Smooth muscle cell (in vitro differentiated cells): ENCODE measurements around the gene CCNI2. TPM values are rescaled to one million over a fixed set of nuclear protein-coding genes. Genes with fewer than 3 reads are reported as not detected.

Experiments used
- DNase-seq: peaks from one replicate; lab custom pipeline; 2025; ENCODE audit not compliant: unreplicated experiment; lab: John Stamatoyannopoulos, UW
- H2AFZ ChIP-seq: fragments of 200-600 bp; sonication (generic); 2 replicates; pipeline ENCODE4 v1.6.0; 2016; ENCODE audit warnings: antibody characterized with exemption, low read depth, mild to moderate bottlenecking
- H3F3A ChIP-seq: fragments of 200-600 bp; sonication (generic); 2 replicates; pipeline ENCODE4 v1.6.0; 2017; ENCODE audit warnings: antibody characterized with exemption, low read depth
- H3K27ac ChIP-seq: fragments of 200-600 bp; sonication (generic); 2 replicates; pipeline ENCODE4 v1.5.1; 2016; ENCODE audit warnings: low read depth, mild to moderate bottlenecking
- H3K27me3 ChIP-seq: fragments of 200-600 bp; sonication (generic); 2 replicates; pipeline ENCODE4 v1.6.1; 2016; ENCODE audit warnings: low read depth, mild to moderate bottlenecking
- H3K36me3 ChIP-seq: fragments of 200-600 bp; sonication (generic); 2 replicates; pipeline ENCODE4 v1.5.1; 2016; ENCODE audit warnings: low read depth
- H3K4me1 ChIP-seq: fragments of 200-600 bp; sonication (generic); 2 replicates; pipeline ENCODE4 v1.5.1; 2016; ENCODE audit warnings: low read depth
- H3K4me2 ChIP-seq: fragments of 200-600 bp; sonication (generic); 2 replicates; pipeline ENCODE4 v1.6.0; 2016; ENCODE audit warnings: mild to moderate bottlenecking
- H3K4me3 ChIP-seq: fragments of 200-600 bp; sonication (generic); 2 replicates; pipeline ENCODE4 v1.5.1; 2016; ENCODE audit warnings: mild to moderate bottlenecking
- H3K79me2 ChIP-seq: fragments of 200-600 bp; sonication (generic); 2 replicates; pipeline ENCODE4 v1.6.0; 2016; ENCODE audit warnings: low read depth, mild to moderate bottlenecking
- H3K9ac ChIP-seq: fragments of 200-600 bp; sonication (generic); 2 replicates; pipeline ENCODE4 v1.6.0; 2016; ENCODE audit warnings: low read depth
- H3K9me3 ChIP-seq: fragments of 200-600 bp; sonication (generic); replicated peaks from 2 replicates; pipeline ENCODE4 v1.5.1; 2016; ENCODE audit warnings: low read depth
- H4K20me1 ChIP-seq: fragments of 200-600 bp; sonication (generic); 2 replicates; pipeline ENCODE4 v1.6.0; 2016; ENCODE audit warnings: low read depth
- CTCF ChIP-seq: fragments of 200-600 bp; sonication (generic); IDR thresholded peaks from 2 replicates; pipeline ENCODE4 v1.5.1; 2017; ENCODE audit warnings: borderline replicate concordance, mild to moderate bottlenecking, antibody characterized with exemption; ENCODE audit not compliant: insufficient read depth, poor library complexity, severe bottlenecking
- WGBS: methylation state at CpG from one replicate; pipeline ENCODE4 v1.1.7; 2016; ENCODE audit warnings: low lambda C conversion rate; 5-methylcytosine and 5-hydroxymethylcytosine counted together
- polyA plus RNA-seq: library from polyadenylated mRNA; unstranded; fragments of >200 nt; fragmentation: Nextera tagmentation; extraction: Ambion mirVana; gene quantifications from 2 replicates; pipeline ENCODE4 v1.2.1, GENCODE V29; 2016
- total RNA-seq: library from RNA; depleted of rRNA; stranded (reverse); fragments of >200 nt; gene quantifications from 2 replicates; pipeline ENCODE4 v1.2.3, GENCODE V29; 2014

Gene CCNI2
- total and polyA plus RNA-seq, 2 experiments from 2014 or later: 0.36 to 0.41 TPM

GRCh38 chr5:132754947-132755346, 7.7 kb downstream of the CCNI2 start:
- no peak for DNase-seq
- Histone ChIP-seq H3F3A (no peaks in the 10 kb centered on the region), H3K79me2 (no peaks in the 10 kb centered on the region), H3K27ac (no peak overlapping the region), H3K4me2 (no peak overlapping the region), H4K20me1 (peaks cover 6% of the 10 kb centered on the region), H3K9me3 (no peaks in the 10 kb centered on the region), H3K4me3 (no peak overlapping the region), H3K9ac (no peak overlapping the region), H3K27me3 (peaks cover 7% of the 10 kb centered on the region), H2AFZ (no peak overlapping the region), H3K4me1 (peaks cover 12% of the 10 kb centered on the region), H3K36me3 (no peaks in the 10 kb centered on the region)
- no peak for TF ChIP-seq CTCF

GRCh38 chr5:132756542-132756941, 9.3 kb downstream of the CCNI2 start:
- H3K27me3 ChIP-seq: no peaks in the 10 kb centered on the region
- H3K36me3 ChIP-seq: no peaks in the 10 kb centered on the region
- no peak overlapping the region for H3K4me3 ChIP-seq
- no peaks in the 10 kb centered on the region for H3K9me3 ChIP-seq
- H3K4me1 ChIP-seq: peaks cover 12% of the 10 kb centered on the region
- WGBS: 95% methylated on average over 5 of the region's 5 CpGs
- TF ChIP-seq CTCF: no peak
- H3K9ac ChIP-seq: no peak overlapping the region
- H2AFZ ChIP-seq: no peak overlapping the region
- H3K79me2 ChIP-seq: no peaks in the 10 kb centered on the region
- H3K27ac ChIP-seq: no peak overlapping the region
- peaks cover 6% of the 10 kb centered on the region for H4K20me1 ChIP-seq
- H3F3A ChIP-seq: no peaks in the 10 kb centered on the region
- H3K4me2 ChIP-seq: no peak overlapping the region
- DNase-seq: no peak

GRCh38 chr5:132758451-132758850, 11.2 kb downstream of the CCNI2 start:
- Histone ChIP-seq H3F3A (no peaks in the 10 kb centered on the region), H3K36me3 (no peaks in the 10 kb centered on the region), H4K20me1 (peaks cover 6% of the 10 kb centered on the region), H3K9me3 (no peaks in the 10 kb centered on the region), H3K79me2 (no peaks in the 10 kb centered on the region), H3K4me1 (peaks cover 9% of the 10 kb centered on the region), H3K4me3 (no peak overlapping the region), H2AFZ (no peak overlapping the region), H3K27me3 (no peaks in the 10 kb centered on the region), H3K27ac (no peak overlapping the region), H3K9ac (no peak overlapping the region), H3K4me2 (no peak overlapping the region)
- TF ChIP-seq CTCF: no peak
- 95% methylated on average over 13 of the region's 13 CpGs for WGBS
- no peak for DNase-seq
